Muscle layer of colon (tissue), 2 donors: ENCODE data around the gene PTPN2.
"Not testable (repeated sequence)": the region's sequence is repeated elsewhere in the genome, so short reads cannot be mapped to it uniquely, and the experiment has no call there.

Source experiments
- H3K27ac ChIP-seq: one replicate; pipeline ENCODE4 v1.7.0; 2013; ENCODE audit warnings: low read depth, mild to moderate bottlenecking, low read length, moderate library complexity
- H3K27me3 ChIP-seq, 2 donors: one replicate each; pipeline ENCODE4 v1.7.0; 2013; ENCODE audit warnings: low read length in 2 of 2, mild to moderate bottlenecking in 2 of 2; ENCODE audit not compliant: insufficient read depth in 2 of 2, control insufficient read depth in 1 of 2
- H3K36me3 ChIP-seq: one replicate; pipeline ENCODE4 v1.7.0; 2013; ENCODE audit warnings: mild to moderate bottlenecking, low read length; ENCODE audit not compliant: insufficient read depth
- H3K4me1 ChIP-seq: one replicate; pipeline ENCODE4 v1.7.0; 2013; ENCODE audit warnings: mild to moderate bottlenecking, low read length; ENCODE audit not compliant: insufficient read depth
- H3K4me3 ChIP-seq, 2 donors: one replicate each; pipeline ENCODE4 v1.7.0; 2013; ENCODE audit warnings: low read length in 2 of 2, low read depth in 1 of 2, mild to moderate bottlenecking in 1 of 2, moderate library complexity in 1 of 2
- H3K9ac ChIP-seq: one replicate; pipeline ENCODE4 v1.7.0; 2013; ENCODE audit warnings: low read length
- H3K9me3 ChIP-seq: one replicate; pipeline ENCODE4 v1.7.0; 2013; ENCODE audit warnings: mild to moderate bottlenecking, low read length
- donor health status: abdominal sarcoma.
- donor health status: Adenocarcinoma of cecum.

PTPN2 gene

DNA sequence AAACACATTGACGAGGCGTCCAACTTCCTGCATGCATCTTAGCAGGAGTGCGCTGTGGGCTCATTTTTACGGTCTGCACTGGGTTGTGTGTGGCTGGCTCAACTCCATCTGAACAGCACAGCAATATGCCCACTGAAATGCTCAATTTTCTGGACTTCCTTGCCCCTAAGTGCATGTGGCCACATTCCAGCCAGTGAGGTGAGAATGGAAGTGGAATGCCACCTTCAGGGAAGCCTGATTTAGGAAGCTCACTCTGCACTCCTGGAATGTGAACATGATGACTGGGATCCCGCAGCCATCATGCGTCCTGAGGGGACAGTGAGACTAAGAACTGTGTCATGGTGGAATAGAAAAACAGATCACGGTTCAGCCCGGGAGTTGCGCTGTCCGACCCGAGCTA is 105.0 kb downstream of the PTPN2 start:
- Histone ChIP-seq H3K4me1 (no peaks in the 10 kb centered on the region), H3K9me3 (no peaks in the 10 kb centered on the region)

DNA sequence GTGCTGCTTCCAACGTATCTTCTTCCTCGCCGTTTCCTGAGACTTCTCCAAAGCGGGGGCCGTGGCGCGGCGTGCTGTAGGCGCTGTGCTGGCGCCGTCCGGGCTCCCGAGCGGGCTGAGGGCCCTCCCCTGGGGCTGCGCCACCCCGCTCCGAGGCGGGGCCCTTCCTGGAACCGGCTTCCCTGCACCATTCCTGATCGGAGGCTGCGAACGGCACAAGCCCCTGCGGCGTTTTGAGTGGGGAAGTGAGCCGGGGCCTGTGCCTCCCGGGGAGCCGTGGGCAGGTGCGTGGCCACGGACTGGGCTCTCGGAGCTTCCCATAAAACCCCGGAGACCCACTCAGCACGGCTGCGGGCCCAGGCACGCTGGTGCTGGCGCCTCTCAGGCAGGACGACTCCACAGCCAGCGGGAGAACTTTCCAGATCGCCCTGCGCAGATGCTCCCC is 106.5 kb downstream of the PTPN2 start:
- H3K9ac ChIP-seq: no peak overlapping the region
- H3K4me1 ChIP-seq: no peaks in the 10 kb centered on the region
- no peaks in the 10 kb centered on the region for H3K36me3 ChIP-seq
- H3K27ac ChIP-seq: no peak overlapping the region
- no peak overlapping the region for H3K4me3 ChIP-seq
- no peaks in the 10 kb centered on the region for H3K27me3 ChIP-seq
- H3K9me3 ChIP-seq: no peaks in the 10 kb centered on the region

More for the DNA sequence above, 105.0 kb downstream of the PTPN2 start:
- H3K9ac ChIP-seq: no peak overlapping the region
- no peaks in the 10 kb centered on the region for H3K27me3 ChIP-seq
- no peak overlapping the region for H3K27ac ChIP-seq
- H3K4me3 ChIP-seq: no peak overlapping the region
- no peaks in the 10 kb centered on the region for H3K36me3 ChIP-seq

DNA sequence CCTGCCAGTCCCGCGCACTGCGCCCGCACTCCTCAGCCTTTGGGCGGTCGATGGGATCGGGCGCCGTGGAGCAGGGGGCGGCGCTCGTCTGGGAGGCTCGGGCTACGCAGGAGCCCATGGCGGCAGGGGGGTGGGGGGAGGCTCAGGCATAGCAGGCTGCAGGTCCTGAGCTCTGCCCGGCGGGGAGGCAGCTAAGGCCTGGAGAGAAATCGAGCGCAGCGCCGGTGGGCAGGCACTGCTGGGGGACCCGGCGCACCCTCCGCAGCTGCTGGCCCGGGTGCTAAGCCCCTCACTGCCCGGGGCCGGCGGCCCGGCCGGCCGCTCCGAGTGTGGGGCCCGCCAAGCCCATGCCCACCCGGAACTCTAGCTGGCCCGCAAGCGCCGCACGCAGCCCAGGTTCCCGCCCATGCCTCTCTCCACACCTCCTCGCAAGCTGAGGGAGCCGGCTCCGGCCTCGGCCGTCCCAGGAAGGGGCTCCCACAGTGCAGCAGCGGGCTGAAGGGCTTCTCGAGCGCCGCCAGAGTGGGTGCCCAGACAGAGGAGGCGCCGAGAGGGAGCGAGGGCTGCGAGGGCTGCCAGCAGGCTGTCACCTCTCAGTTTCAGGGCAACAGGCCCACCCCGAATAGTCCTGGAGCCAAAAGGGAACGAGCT is 107.1 kb downstream of the PTPN2 start:
- Histone ChIP-seq H3K27ac (no peak overlapping the region), H3K9ac (no peak overlapping the region), H3K9me3 (no peaks in the 10 kb centered on the region), H3K4me3 (no peak overlapping the region), H3K36me3 (no peaks in the 10 kb centered on the region), H3K27me3 (no peaks in the 10 kb centered on the region), H3K4me1 (no peaks in the 10 kb centered on the region)

DNA sequence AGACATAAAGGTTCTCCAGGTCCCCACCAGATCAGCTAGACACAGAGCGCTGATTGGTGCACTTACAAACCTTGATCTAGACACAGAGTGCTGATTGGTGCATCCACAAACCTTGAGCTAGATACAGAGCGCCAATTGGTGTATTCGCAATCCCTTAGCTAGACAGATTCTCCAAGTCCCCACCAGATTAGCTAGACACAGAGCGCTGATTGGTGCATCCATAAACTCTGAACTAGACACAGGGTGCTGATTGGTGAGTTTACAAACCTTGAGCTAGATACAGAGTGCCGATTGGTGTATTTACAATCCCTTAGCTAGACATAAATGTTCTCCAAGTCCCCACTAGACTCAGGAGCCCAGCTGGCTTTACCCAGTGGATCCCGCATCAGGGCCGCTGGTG is 107.6 kb downstream of the PTPN2 start:
- H3K4me3 ChIP-seq, H3K4me1 ChIP-seq, H3K9me3 ChIP-seq, H3K36me3 ChIP-seq, H3K27ac ChIP-seq, H3K27me3 ChIP-seq, H3K9ac ChIP-seq: not testable (repeated sequence)

DNA sequence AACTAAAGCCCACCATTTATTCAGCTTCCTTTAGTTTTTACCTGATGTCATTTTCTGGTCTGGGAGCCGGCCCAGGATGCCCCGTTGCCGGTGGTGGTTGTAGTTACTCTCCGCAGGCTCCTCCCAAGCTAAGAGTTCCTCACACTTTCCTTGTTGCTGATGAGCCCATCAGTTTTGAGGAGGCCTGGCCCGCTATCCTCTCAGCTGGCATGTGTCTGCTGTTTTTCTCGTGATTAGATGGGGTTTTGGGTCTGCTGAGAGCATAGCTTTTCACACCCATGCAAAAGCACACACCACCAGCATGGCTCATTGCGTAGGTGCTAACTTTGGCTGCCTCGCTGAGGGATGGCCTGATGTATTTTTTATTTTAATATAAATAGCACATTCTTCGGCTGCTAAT is 109.1 kb downstream of the PTPN2 start:
- no peaks in the 10 kb centered on the region for H3K36me3 ChIP-seq
- no peaks in the 10 kb centered on the region for H3K9me3 ChIP-seq

DNA sequence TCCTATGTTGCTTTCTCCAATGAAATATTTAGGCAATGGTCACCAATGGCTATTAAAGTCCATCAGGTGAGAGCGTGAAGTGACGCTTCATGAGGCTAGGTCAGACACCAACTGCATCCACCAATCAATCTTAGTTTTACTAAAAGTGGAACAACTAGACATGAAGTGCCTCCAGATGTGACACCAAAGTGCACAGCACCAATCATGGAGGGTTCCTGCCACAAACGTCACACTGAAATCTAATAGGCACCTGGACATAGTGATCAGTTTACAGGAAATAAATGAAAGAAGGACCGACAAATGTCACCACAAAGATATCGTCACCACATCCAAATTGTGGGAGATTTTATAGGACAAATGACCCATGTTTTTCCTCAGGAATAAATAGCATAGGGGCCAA is 110.7 kb downstream of the PTPN2 start:
- no peaks in the 10 kb centered on the region for H3K9me3 ChIP-seq
- H3K4me3 ChIP-seq: no peak overlapping the region
- no peak overlapping the region for H3K9ac ChIP-seq
- H3K27ac ChIP-seq: no peak overlapping the region
- no peaks in the 10 kb centered on the region for H3K36me3 ChIP-seq
- H3K27me3 ChIP-seq: no peaks in the 10 kb centered on the region
- no peaks in the 10 kb centered on the region for H3K4me1 ChIP-seq

More for the DNA sequence above, 109.1 kb downstream of the PTPN2 start:
- Histone ChIP-seq H3K4me1 (no peaks in the 10 kb centered on the region), H3K27me3 (no peaks in the 10 kb centered on the region), H3K9ac (no peak overlapping the region), H3K27ac (no peak overlapping the region), H3K4me3 (no peak overlapping the region)

DNA sequence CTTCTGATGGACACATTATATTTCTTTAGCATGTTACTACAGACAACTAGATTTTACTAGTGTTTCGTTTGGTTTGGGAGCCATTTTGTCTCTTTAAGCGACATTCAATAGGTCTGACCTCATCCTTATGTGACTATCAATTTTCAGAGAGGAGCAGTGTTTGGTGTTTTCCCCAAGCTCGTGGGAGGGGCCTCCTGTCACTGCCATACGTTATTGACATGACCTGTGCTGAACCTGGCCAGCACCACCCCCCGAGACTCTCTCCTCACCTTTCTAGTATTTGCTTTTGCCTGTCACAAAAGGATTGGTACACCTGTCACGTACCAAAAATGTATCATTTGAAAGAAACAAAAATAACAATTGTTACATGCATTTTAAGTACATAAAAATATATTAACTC is 111.9 kb downstream of the PTPN2 start:
- Histone ChIP-seq H3K9me3 (no peaks in the 10 kb centered on the region), H3K27ac (no peak overlapping the region), H3K36me3 (no peaks in the 10 kb centered on the region), H3K9ac (no peak overlapping the region), H3K27me3 (no peaks in the 10 kb centered on the region), H3K4me3 (no peak overlapping the region), H3K4me1 (no peaks in the 10 kb centered on the region)

DNA sequence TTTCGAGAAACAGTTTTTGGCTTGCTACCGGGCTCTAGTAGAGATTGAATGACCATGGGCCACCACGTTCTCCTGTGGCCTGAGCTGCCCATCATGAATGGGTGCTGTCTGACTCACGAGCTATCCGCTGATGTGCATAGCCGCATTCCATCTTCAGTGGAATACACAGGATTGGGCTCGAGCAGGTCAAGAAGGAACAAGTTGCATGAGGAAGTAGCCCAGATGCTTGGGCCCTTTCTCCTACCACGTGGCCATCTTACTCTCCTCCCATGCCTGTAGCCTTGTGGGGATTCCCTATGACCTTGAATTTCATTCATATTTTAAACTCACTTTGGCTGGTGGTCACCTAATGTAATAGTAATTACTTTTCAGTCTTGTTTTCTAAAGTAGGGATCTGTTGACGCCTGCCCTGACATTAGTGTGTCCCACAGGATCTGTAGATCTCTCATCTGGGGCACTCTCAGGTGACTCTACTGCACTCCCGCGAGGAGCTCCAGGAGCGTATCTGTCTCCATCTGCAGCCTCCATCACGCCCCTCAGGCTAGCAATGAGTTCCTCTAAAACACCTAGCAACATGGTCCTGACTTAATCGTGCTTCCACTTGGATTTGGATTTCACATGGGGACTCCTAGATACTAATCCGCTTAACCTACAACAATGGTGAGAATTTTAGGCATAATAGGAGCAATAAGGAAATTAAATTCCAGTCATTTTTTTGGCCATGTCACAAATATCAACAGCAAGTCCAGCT is 113.4 kb downstream of the PTPN2 start:
- Histone ChIP-seq H3K4me1 (no peaks in the 10 kb centered on the region), H3K36me3 (no peaks in the 10 kb centered on the region), H3K4me3 (no peak overlapping the region), H3K27ac (no peak overlapping the region), H3K9ac (no peak overlapping the region), H3K9me3 (no peaks in the 10 kb centered on the region), H3K27me3 (no peaks in the 10 kb centered on the region)

DNA sequence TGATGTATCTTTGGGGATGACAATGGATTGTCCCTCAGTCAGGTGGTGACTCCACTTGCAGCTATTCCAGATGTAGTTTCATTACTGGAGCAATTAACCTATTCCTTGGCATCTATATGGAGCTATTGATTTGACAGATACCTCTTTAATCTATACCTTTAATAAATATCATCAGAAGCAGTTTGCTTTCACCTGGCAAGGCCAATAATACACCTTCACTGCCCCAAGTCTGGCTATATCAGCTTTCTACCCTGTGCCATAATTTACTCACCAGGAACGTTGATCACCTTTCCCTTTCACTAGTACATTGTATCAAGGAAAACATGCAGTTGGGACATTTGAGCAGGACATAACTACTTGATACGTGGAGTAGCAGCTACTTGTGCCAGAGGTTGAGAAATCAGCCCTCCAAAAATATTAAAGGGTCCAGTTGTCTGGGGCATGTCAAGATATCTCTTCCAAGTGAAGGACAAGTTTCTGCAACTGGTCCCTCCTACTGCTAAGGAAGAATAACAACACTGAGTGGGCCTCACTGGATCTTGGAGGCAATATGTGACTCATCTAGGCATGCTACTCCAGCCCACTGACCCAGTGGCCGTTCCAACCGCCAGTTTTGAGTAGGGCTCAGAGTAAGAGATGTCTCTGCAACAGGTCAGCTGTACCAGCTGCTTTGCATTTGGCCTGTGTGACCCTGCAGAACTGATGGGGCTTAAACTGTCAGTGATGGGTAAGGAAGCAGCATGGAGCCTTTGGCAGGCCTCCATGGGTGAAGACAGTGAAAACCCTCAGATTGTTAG is 114.2 kb downstream of the PTPN2 start:
- no peaks in the 10 kb centered on the region for H3K4me1 ChIP-seq
- H3K36me3 ChIP-seq: no peaks in the 10 kb centered on the region
- H3K27ac ChIP-seq: no peak overlapping the region
- no peaks in the 10 kb centered on the region for H3K27me3 ChIP-seq
- no peak overlapping the region for H3K4me3 ChIP-seq
- H3K9me3 ChIP-seq: no peaks in the 10 kb centered on the region
- H3K9ac ChIP-seq: no peak overlapping the region

DNA sequence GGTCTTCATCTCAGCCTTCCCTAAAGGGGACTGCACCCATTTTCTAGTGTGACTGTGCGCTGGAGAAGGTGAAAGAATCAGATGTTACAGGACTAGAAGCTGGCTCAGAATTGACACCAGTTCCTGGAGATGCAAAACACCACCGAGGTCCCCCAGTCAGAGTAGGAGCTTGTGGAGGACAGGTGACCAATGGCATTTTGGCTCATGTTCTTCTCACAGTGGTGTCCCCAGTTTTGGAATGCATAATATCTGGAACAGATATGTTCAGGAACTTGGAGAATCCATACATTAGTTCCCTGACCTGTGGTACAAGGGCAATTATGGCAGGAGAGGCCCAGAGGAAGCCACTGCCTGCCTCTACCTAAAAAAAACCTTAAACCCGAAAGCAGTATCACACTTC is 114.9 kb downstream of the PTPN2 start:
- Histone ChIP-seq H3K27ac (no peak overlapping the region), H3K9me3 (no peaks in the 10 kb centered on the region), H3K4me3 (no peak overlapping the region), H3K36me3 (no peaks in the 10 kb centered on the region), H3K4me1 (no peaks in the 10 kb centered on the region), H3K9ac (no peak overlapping the region), H3K27me3 (no peaks in the 10 kb centered on the region)

DNA sequence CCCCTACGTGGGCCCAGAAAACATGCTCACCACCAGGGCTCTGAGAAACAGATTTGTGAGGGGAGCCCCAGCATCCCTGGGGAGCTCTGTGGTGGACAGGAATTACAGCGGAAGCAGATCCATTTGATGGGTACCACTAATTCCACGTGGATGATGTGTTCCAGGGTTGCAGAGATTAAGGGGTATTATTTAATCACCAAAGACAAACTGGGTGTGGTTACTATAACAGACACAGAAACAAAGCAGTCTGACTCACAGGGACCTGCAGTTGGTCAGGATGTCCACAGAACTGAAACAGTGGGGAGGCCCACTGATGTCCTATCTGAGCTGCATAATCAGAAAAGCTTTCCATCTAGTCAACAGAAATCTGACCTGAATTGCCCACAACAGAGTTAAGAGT is 115.4 kb downstream of the PTPN2 start:
- Histone ChIP-seq H3K4me3 (no peak overlapping the region), H3K9ac (no peak overlapping the region), H3K27ac (no peak overlapping the region), H3K27me3 (no peaks in the 10 kb centered on the region), H3K9me3 (no peaks in the 10 kb centered on the region), H3K36me3 (no peaks in the 10 kb centered on the region), H3K4me1 (no peaks in the 10 kb centered on the region)
